A172 (cell line): ENCODE measurements around the gene ZFTA. TPM values are rescaled to one million over a fixed set of nuclear protein-coding genes. Genes with fewer than 3 reads are reported as not detected.
"Not testable (repeated sequence)": the region's sequence is repeated elsewhere in the genome, so short reads cannot be mapped to it uniquely, and the experiment has no call there.

ENCODE experiments used
- DNase-seq: peaks from one replicate; pipeline ENCODE4 v3.0.0-alpha.2; 2015; ENCODE audit warnings: low spot score
- total RNA-seq: library from RNA; depleted of rRNA; stranded (reverse); fragments of >200 nt; shearing (Covaris generic); gene quantifications from 2 replicates; pipeline ENCODE4 v1.2.3, GENCODE V29; 2014

The ZFTA gene
- total RNA-seq, 1 experiment from 2014 or later, result 6.2 TPM

DNA sequence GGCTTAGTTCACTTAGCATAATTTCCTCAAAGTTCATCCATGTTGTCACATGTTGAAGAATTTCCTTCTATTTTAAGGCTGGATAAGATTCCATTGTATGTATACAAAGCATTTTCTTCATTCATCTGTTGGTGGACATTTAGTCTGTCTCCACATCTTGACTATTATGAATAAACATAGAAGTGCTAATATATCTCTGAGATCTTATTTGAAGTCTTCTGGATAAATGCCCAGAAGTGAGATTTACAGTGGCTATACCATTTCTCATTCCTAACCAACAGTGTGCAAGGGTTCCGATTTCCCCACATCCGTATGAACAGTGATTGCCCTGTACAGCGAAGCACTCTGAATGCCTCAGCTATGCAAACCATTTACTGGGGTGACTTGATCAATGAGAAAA, 6.6 kb upstream of the ZFTA start:
- no peak for DNase-seq

DNA sequence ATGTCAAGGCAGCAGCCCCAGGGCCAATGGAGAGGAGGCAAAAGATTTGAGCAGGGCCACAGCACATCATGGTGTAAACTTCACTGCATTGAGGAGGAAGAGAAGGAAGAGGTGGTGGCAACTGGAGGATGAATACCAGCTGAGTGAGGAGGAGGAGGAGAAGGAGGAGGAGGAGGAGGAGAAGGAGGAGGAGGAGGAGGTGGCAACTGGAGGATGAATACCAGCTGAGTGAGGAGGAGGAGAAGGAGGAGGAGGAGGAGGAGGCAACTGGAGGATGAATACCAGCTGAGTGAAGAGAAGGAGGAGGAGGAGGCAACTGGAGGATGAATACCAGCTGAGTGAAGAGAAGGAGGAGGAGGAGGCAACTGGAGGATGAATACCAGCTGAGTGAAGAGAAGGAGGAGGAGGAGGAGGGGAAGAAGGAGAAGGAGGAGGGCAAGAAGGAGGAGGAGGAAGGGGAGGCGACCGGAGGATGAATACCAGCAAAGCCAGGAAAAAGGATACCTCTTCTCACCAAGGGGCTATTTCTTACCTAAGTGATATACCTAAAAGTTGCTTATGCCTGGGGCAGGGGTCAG, 3.3 kb upstream of the ZFTA start:
- not testable (repeated sequence) for DNase-seq

DNA sequence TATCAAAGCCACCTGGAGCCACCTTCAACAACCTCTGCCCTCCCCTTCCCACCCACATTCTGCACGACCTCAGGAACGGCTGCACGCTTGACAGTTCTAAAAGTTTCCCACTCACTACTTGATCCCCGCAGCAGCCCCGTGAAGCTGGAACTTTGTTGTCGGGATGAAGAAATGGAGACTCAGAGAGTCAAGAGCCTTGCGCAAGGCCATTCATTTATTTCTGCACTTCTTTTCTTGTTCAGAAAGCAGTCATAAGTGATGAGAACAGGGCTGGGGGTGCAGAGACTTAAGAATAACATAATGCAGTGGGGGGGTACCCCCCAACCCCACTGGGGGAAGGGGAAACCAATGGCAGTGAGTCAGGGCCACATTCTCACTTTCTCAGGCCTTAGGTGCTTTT, 2.2 kb upstream of the ZFTA start:
- DNase-seq, result no peak

GRCh38 chr11:63769714-63770455, 1.3 kb upstream of the ZFTA start:
- DNase-seq, result no peak

DNA sequence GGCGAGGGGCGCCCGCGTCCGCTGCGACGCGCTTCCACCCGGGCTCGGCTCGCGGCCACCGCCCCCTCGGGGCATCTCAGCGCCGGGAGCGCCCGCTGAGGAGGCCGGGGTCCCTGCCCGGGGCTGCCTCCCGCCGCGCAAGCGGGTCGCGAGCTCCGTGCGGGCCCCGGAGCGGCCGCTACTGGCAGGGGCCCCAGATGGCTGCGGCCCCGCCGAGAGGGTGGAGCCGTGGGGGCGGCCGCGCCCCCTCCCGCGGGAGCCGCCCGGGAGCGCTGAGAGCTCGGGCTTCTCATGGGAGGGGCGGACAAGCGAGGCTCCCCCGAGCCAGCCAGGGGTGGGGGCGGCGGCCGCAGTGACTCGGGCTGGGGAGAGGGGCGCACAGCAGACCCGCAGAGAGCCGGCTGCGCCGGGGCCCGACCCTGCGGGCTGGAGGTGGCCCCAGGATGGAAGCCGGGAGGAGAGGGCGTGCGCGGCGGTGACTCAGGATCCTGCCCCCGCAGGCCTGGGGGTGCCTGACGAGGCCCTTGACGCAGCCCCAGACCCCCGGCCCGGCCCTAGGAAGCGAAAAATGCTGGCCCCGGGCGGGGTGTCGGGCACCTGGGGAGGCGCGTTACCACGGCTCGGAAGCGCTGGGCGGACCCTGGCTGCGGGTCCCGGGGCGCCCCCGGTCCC, 603 bp upstream of the ZFTA start:
- no peak for DNase-seq

DNA sequence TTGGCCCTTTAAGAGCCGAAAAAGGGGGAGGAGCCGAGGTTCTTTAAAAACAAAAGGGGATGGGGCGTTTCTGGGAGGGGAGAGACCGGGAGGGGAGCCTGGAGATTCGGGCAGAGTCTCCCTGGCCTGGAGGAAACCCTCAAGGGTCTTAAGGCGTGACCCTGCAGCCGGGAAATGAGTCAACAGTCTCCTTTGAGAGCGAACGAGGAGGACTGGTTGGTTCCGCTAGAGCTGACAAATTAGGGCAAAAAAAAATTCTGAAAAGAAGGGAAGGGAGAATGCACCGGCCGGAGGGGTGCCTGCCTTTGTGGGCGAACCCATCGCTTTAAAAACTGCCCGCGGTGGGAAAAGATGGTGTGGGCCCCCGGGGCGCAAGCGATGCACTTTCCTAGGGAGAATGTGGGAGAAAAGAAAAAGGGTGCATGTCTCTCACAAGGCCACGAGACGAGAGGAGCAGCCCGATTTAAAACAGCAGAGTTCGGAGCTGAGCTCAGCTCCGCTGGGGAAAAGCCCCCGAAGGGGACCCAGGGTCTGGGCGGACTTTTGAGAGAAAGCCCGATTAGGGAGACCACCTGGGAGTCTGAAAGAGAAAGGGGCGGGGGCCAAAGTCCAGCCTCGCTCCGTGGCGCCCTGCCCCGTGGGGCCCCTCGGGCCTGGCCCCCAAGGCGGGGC, 874 bp downstream of the ZFTA start:
- DNase-seq, result peak; percentile 47

DNA sequence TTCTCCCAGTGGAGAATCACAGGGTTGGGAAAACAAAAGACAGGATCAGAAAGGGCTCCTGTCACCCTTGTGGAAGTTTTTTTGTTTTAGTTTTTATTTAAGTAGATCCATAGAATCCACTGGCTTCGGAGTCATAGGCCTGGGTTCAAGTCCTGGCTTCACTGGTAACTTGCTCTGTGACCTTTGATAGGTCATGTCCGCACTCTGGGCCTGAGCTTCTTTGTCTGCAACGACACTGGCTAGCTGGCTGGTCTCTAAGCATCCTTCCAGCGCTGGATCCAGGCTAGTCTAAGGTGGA, 1.4 kb downstream of the ZFTA start:
- no peak for DNase-seq

DNA sequence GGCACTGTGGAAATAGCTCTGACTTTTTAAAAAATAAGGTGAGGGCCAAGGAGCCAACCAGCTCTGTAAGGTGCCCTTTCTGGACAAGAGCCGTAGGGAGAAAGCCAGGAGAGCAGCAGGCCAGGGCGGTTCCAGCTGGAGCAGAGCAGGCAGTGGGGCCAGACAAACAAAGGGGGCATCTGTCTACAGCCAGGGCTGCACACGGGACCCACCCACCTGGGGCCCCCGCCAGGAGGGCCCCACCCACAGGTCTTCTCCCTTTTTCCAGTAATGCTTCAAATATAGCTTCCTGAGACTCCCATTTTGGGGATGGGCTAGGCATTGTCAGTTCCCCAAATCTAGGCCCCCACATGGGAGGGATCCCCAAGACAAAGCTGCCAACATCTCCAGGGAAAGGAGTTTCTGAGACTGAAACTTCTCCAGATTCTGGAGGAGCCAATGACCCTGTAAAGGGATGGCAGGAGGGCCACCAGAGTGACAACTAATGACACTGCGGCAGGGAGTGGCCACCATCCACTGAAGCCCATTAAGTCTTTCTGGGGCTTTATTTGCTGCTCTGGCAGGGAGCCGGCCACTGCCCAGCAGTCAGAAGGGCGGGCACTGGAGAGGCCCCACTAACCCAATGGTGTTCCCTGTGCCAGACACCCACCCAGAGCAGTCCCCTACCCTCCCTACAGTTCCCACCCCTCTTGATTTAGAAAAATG, 1.9 kb downstream of the ZFTA start:
- DNase-seq, result no peak

DNA sequence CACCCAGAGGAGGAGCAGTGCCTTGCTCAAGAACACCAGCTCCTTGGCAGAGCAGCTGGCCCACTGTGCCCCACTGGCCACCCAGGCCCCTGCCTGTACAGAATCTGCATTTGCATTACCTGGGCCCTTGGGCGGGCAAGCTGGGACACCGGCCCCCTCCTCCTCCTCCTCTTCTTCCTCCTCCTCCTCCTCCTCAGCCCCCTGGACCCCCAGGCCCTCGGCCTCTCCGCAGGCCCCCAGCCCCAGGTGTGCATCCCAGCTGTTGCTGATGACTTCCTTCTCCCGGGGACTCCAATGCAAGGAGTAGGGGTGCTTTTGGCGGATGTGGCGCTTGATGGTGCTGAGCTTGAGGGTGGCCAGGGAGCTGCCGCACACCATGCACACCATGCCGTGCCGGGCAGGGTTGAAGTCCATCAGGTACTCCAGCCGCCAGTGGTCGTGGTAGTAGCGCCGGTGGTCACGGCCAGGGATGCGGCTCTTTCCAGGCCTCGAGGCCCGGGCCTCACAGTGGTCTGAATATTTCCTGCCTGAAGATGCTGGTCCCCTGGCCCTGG, 2.8 kb downstream of the ZFTA start:
- no peak for DNase-seq

DNA sequence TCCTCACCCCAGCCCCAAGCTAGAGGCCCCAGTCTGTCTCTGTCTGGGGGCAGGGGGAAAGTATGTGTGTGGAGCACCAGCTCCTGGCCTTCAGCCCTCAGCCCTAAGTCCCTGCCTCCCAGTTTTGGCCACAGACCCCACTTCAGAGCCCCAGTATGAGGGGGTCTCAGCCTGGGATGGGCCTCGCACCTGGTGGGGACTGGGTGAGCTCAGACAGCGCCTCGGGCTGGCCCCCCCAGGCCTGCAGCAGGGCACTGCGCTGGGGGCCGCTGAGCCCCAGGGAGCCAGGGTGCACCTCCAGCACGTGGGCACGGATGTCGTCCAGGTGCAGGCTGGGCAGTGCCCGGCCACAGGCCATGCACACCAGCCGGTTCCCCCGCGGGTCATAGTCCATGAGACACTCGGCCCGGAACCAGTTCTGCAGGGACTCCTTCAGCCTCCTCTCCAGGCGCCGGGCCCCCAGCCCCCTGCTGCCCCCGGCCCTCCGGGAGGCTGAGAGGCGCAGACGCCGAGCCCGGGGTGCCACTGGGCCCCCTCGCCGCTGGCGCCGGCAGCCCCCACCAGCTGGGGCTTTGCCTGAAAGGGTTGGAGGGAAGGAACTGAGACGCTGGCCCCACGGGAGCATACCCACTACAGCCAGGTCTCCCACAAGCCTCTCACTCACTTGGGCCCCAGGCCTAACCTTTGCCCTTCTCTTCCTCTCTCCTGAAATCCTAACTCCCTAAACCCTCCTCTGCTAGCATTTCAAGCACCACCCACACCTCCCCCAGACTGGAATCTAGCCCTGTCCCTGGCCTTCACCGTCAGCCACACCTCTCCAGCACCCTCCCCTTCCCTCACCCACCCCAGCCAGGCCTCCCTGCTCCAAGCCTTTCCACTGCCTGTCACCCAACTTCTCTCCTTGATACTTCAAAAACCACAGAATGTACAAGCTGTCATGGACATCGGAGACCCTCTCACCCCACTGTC, 3.6 kb downstream of the ZFTA start:
- no peak for DNase-seq

GRCh38 chr11:63764340-63764678, 4.3 kb downstream of the ZFTA start:
- DNase-seq, result no peak

DNA sequence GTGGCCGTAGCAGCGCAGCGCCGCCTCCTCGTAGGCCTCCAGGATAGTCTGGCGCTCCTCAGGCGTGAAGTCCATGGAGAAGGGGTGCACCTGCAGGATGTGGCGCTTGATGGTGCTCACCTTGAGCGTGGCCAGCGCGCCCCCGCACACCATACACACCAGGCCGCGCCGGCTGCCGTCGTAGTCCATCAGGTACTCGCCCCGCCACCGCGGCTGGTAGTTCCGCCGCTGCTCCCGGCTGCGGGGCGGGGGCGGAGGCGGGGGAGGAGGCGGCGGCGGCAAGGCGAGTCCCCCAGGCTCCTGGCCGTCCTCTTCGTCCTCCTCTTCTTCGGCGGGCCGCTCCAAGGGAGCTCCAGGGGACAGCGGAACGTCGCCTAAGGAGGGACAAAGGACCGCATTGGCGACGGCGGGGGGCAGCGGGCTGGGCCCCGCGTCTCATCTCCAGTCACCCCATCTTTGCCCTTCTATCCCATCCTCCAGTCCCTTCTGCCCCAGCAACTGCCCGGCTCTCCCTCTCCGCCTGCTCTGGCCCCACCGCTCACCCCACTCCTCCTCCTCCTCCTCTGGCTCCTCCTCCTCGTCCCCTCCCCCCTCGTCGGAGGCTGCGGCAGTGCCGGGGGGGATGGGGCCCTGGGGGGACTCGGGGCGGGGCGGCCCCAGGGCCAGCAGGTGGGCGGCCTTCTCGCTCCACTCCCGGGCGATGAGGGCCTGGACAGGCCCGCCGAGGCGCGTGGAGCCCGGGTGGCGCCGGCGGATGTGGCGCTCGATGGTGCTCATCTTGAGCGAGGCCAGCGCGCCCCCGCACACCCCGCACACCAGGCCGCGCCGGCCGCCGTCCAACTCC, 4.9 kb downstream of the ZFTA start:
- DNase-seq, result no peak

GRCh38 chr11:63762654-63763495, 5.7 kb downstream of the ZFTA start:
- DNase-seq, result no peak

GRCh38 chr11:63761931-63762653, 6.5 kb downstream of the ZFTA start:
- no peak for DNase-seq

DNA sequence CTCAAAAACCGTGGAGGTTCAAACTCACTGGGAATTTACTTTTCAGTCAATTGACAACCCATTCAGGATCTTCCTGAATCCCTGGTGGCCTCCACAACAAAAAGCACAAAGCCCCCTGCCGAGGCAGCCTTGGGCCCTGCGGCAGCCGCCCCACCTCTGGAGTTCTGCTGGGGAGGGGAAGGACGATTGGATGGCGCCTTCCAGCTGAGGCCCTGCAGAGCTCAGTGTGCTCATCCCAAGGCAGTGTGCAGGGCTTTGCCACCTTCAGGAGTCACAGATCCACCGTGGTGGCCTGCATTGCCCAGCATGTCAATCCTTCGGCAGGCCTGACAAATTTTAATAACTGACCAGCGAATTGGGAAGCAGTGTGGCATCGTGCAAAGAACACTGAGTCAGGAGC, 7.4 kb downstream of the ZFTA start:
- DNase-seq, result no peak

DNA sequence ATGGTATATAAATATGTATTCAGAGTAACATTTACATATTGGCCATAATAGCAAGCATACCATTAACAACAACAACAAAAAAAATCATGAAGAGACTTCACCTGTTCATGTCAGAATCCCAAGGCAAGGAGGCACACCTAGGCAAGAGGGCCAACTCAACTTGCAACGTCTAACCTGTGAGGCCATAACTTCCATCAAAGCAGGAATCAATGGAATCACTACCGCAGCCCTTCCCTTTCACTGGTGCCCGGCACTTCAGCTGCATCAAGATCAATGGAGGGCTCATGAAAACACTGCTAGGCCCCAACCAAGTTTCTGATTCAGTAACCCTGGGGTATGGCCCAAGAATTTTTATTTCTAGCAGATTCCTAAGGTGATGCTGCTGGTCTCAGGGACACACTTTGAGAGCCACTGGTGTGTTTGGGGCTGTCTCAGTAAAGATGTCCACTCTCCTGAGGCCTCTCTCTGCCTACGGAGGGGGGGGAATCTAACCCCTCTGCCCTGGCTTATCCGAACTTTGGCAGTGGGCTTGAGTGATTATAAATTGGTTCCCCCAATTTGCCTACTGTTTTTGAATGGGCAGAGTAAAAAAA, 8.0 kb downstream of the ZFTA start:
- DNase-seq, result no peak

DNA sequence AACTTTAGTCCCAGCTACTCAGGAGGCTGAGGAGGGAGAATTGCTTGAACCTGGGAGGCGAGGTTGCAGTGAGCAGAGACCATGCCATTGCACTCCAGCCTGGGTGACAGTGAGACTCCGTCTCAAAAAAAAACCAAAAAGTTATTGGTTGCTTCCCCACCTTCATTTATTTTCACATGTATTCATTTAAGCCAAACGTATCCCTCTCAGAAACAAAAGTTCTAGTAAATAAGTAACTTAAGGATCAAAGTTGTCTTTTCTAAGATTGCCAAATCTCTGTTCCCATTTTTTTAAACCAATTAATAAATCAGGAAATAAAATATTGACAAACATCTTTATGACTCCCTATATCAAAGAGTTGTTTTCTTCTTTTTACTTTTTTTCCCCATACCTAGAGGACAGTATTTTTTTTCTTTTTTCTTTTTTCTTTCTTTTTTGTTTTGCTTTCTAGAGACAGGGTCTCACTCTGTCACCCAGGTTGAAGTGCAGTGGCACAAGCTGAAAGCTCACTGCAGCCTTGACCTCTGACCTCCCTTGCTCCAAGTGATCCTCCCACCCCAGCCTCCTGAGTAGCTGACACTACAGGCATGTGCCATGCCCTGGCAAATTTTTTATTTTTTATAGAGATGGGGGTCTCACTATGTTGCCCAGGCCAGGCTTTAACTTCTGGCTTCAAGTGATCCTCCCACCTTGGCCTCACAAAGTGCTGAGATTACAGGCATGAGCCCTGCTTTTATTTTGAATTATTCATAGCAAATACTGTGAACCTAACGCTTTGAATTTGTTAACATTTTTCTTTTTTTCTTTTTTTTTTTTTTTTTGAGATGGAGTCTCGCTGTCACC, 11.4 kb downstream of the ZFTA start:
- DNase-seq, result no peak
